HG03469 (cell line): ENCODE results near the gene CBARP.

Experiments
- ATAC-seq: cut with Tn5 transposase; IDR thresholded peaks from one replicate; pipeline ENCODE4 v1.9.1; 2021; ENCODE audit warnings: mild to moderate bottlenecking, moderate library complexity, moderate number of reproducible peaks; ENCODE audit not compliant: unreplicated experiment

Gene CBARP

GRCh38 chr19:1264801-1265614 lies 27.2 kb upstream of the CBARP start:
- no peak for ATAC-seq

- no peak for ATAC-seq
Observed at GRCh38 chr19:1263188-1263587, 25.4 kb upstream of the CBARP start.

GRCh38 chr19:1262623-1263123 lies 24.9 kb upstream of the CBARP start:
- no peak for ATAC-seq

- ATAC-seq: no peak
Observed at GRCh38 chr19:1261798-1262622, 24.2 kb upstream of the CBARP start.

GRCh38 chr19:1261538-1261797 lies 23.7 kb upstream of the CBARP start:
- ATAC-seq: no peak

- peak; percentile 34 for ATAC-seq
Observed at GRCh38 chr19:1260749-1261537, 23.1 kb upstream of the CBARP start.

- peak; percentile 0 for ATAC-seq
Observed at GRCh38 chr19:1259876-1260748, 22.3 kb upstream of the CBARP start.

- no peak for ATAC-seq
Observed at GRCh38 chr19:1259206-1259875, 21.5 kb upstream of the CBARP start.

- no peak for ATAC-seq
Observed at GRCh38 chr19:1258707-1259205, 21.0 kb upstream of the CBARP start.

- no peak for ATAC-seq
Observed at GRCh38 chr19:1258163-1258492, 20.3 kb upstream of the CBARP start.

GRCh38 chr19:1257475-1258162 lies 19.8 kb upstream of the CBARP start:
- no peak for ATAC-seq

- ATAC-seq: no peak
Observed at GRCh38 chr19:1256646-1257474, 19.1 kb upstream of the CBARP start.

- no peak for ATAC-seq
Observed at GRCh38 chr19:1255186-1256161, 17.7 kb upstream of the CBARP start.

- ATAC-seq: no peak
Observed at GRCh38 chr19:1254530-1255185, 16.9 kb upstream of the CBARP start.

GRCh38 chr19:1254081-1254527 lies 16.3 kb upstream of the CBARP start:
- ATAC-seq: no peak

GRCh38 chr19:1253514-1254080 lies 15.8 kb upstream of the CBARP start:
- ATAC-seq: no peak
